Smooth muscle cell (in vitro differentiated cells): ENCODE data around the gene USP13. TPM values are rescaled to one million over a fixed set of nuclear protein-coding genes. Genes with fewer than 3 reads are reported as not detected.

Experiments used
- DNase-seq: peaks from one replicate; lab custom pipeline; 2025; ENCODE audit not compliant: unreplicated experiment; lab: John Stamatoyannopoulos, UW
- H2AFZ ChIP-seq: fragments of 200-600 bp; sonication (generic); 2 replicates; pipeline ENCODE4 v1.6.0; 2016; ENCODE audit warnings: antibody characterized with exemption, low read depth, mild to moderate bottlenecking
- H3F3A ChIP-seq: fragments of 200-600 bp; sonication (generic); 2 replicates; pipeline ENCODE4 v1.6.0; 2017; ENCODE audit warnings: antibody characterized with exemption, low read depth
- H3K27ac ChIP-seq: fragments of 200-600 bp; sonication (generic); 2 replicates; pipeline ENCODE4 v1.5.1; 2016; ENCODE audit warnings: low read depth, mild to moderate bottlenecking
- H3K27me3 ChIP-seq: fragments of 200-600 bp; sonication (generic); 2 replicates; pipeline ENCODE4 v1.6.1; 2016; ENCODE audit warnings: low read depth, mild to moderate bottlenecking
- H3K36me3 ChIP-seq: fragments of 200-600 bp; sonication (generic); 2 replicates; pipeline ENCODE4 v1.5.1; 2016; ENCODE audit warnings: low read depth
- H3K4me1 ChIP-seq: fragments of 200-600 bp; sonication (generic); 2 replicates; pipeline ENCODE4 v1.5.1; 2016; ENCODE audit warnings: low read depth
- H3K4me2 ChIP-seq: fragments of 200-600 bp; sonication (generic); 2 replicates; pipeline ENCODE4 v1.6.0; 2016; ENCODE audit warnings: mild to moderate bottlenecking
- H3K4me3 ChIP-seq: fragments of 200-600 bp; sonication (generic); 2 replicates; pipeline ENCODE4 v1.5.1; 2016; ENCODE audit warnings: mild to moderate bottlenecking
- H3K79me2 ChIP-seq: fragments of 200-600 bp; sonication (generic); 2 replicates; pipeline ENCODE4 v1.6.0; 2016; ENCODE audit warnings: low read depth, mild to moderate bottlenecking
- H3K9ac ChIP-seq: fragments of 200-600 bp; sonication (generic); 2 replicates; pipeline ENCODE4 v1.6.0; 2016; ENCODE audit warnings: low read depth
- H3K9me3 ChIP-seq: fragments of 200-600 bp; sonication (generic); replicated peaks from 2 replicates; pipeline ENCODE4 v1.5.1; 2016; ENCODE audit warnings: low read depth
- H4K20me1 ChIP-seq: fragments of 200-600 bp; sonication (generic); 2 replicates; pipeline ENCODE4 v1.6.0; 2016; ENCODE audit warnings: low read depth
- WGBS: methylation state at CpG from one replicate; pipeline ENCODE4 v1.1.7; 2016; ENCODE audit warnings: low lambda C conversion rate; 5-methylcytosine and 5-hydroxymethylcytosine counted together
- polyA plus RNA-seq: library from polyadenylated mRNA; unstranded; fragments of >200 nt; fragmentation: Nextera tagmentation; extraction: Ambion mirVana; gene quantifications from 2 replicates; pipeline ENCODE4 v1.2.1, GENCODE V29; 2016
- total RNA-seq: library from RNA; depleted of rRNA; stranded (reverse); fragments of >200 nt; gene quantifications from 2 replicates; pipeline ENCODE4 v1.2.3, GENCODE V29; 2014
- TF ChIP-seq, protein P1 (sequence below): fragments of 200-600 bp; sonication (generic); IDR thresholded peaks from 2 replicates; pipeline ENCODE4 v1.5.1; 2017; ENCODE audit warnings: borderline replicate concordance, mild to moderate bottlenecking, antibody characterized with exemption; ENCODE audit not compliant: insufficient read depth, poor library complexity, severe bottlenecking

USP13 gene
- total and polyA plus RNA-seq, 2 experiments from 2014 or later: 2.0 to 3.2 TPM

GRCh38 chr3:179729981-179730380 lies 77.1 kb downstream of the USP13 start:
- Histone ChIP-seq H3K4me1 (no peaks in the 10 kb centered on the region), H3K9ac (no peak overlapping the region), H3K4me3 (no peak overlapping the region), H3K4me2 (no peak overlapping the region), H2AFZ (no peak overlapping the region), H4K20me1 (no peaks in the 10 kb centered on the region), H3K79me2 (no peaks in the 10 kb centered on the region), H3K9me3 (no peaks in the 10 kb centered on the region), H3K36me3 (no peaks in the 10 kb centered on the region), H3K27me3 (no peaks in the 10 kb centered on the region), H3F3A (no peaks in the 10 kb centered on the region), H3K27ac (no peak overlapping the region)
- no peak for DNase-seq
- WGBS: 93% methylated on average over 2 of the region's 2 CpGs
- TF ChIP-seq, protein P1, sequence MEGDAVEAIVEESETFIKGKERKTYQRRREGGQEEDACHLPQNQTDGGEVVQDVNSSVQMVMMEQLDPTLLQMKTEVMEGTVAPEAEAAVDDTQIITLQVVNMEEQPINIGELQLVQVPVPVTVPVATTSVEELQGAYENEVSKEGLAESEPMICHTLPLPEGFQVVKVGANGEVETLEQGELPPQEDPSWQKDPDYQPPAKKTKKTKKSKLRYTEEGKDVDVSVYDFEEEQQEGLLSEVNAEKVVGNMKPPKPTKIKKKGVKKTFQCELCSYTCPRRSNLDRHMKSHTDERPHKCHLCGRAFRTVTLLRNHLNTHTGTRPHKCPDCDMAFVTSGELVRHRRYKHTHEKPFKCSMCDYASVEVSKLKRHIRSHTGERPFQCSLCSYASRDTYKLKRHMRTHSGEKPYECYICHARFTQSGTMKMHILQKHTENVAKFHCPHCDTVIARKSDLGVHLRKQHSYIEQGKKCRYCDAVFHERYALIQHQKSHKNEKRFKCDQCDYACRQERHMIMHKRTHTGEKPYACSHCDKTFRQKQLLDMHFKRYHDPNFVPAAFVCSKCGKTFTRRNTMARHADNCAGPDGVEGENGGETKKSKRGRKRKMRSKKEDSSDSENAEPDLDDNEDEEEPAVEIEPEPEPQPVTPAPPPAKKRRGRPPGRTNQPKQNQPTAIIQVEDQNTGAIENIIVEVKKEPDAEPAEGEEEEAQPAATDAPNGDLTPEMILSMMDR: no peak

- no peaks in the 10 kb centered on the region for H3K36me3 ChIP-seq
These were observed 77.7 kb downstream of the USP13 start for GRCh38 chr3:179730506-179730905.

GRCh38 chr3:179731544-179731943 lies 78.7 kb downstream of the USP13 start:
- Histone ChIP-seq H3K27me3 (no peaks in the 10 kb centered on the region), H3K4me2 (no peak overlapping the region), H4K20me1 (no peaks in the 10 kb centered on the region), H3K4me1 (no peaks in the 10 kb centered on the region), H3K79me2 (no peaks in the 10 kb centered on the region), H3K9me3 (no peaks in the 10 kb centered on the region), H3K27ac (no peak overlapping the region), H3K9ac (no peak overlapping the region), H3K36me3 (no peaks in the 10 kb centered on the region), H3F3A (no peaks in the 10 kb centered on the region), H2AFZ (no peak overlapping the region), H3K4me3 (no peak overlapping the region)
- TF ChIP-seq, protein P1: no peak
- no peak for DNase-seq
- WGBS: 98% methylated on average over 9 of the region's 9 CpGs

More at GRCh38 chr3:179730506-179730905, 77.7 kb downstream of the USP13 start:
- no peaks in the 10 kb centered on the region for H3K27me3 ChIP-seq
- no peak overlapping the region for H3K9ac ChIP-seq
- H3K9me3 ChIP-seq: no peaks in the 10 kb centered on the region
- WGBS: 95% methylated on average over 3 of the region's 3 CpGs
- H3K4me1 ChIP-seq: no peaks in the 10 kb centered on the region
- no peak overlapping the region for H3K27ac ChIP-seq
- no peak overlapping the region for H3K4me3 ChIP-seq
- no peak overlapping the region for H2AFZ ChIP-seq
- H3K4me2 ChIP-seq: no peak overlapping the region
- TF ChIP-seq, protein P1: no peak
- no peaks in the 10 kb centered on the region for H3K79me2 ChIP-seq
- H4K20me1 ChIP-seq: no peaks in the 10 kb centered on the region
- no peaks in the 10 kb centered on the region for H3F3A ChIP-seq
- DNase-seq: no peak

DNA sequence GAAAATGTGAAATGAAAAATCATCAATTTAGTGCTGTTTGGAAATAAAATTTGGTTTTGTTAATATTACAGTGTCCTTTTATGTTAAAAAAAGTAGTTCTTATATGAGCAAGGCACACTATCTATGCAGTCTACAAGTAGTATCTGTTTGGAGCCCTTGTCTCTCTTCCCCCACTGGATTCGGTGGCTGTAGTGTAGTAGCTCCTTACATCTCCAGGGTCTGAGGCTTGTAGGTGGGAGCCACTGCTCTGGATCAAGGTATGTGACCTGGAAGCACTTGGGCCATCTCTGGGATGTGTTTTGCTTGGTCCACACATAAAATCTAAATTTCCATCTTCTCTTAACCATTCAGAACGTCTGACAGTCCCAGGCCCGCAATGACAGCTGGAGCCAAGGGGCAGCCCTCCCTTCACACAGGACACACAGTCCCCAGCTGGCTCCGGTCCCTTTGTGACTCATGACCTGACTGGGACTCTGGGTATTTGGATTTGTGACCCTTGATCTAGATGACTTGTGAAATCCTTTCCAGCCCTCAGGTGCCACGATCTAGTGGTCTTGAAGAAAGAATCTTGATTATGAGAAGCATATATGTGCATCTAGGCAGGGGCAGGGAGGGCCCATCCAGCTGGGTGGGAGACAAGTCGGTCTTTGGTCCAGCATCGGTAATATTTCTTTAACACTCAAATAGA lies 80.0 kb downstream of the USP13 start:
- H3F3A ChIP-seq: no peaks in the 10 kb centered on the region
- H3K27ac ChIP-seq: no peak overlapping the region
- no peaks in the 10 kb centered on the region for H3K4me1 ChIP-seq
- H3K36me3 ChIP-seq: no peaks in the 10 kb centered on the region
- no peaks in the 10 kb centered on the region for H3K27me3 ChIP-seq
- H3K4me3 ChIP-seq: no peak overlapping the region
- H4K20me1 ChIP-seq: no peaks in the 10 kb centered on the region
- H3K79me2 ChIP-seq: no peaks in the 10 kb centered on the region
- H3K9ac ChIP-seq: no peak overlapping the region
- no peaks in the 10 kb centered on the region for H3K9me3 ChIP-seq
- no peak for DNase-seq
- H3K4me2 ChIP-seq: no peak overlapping the region
- no peak overlapping the region for H2AFZ ChIP-seq
- TF ChIP-seq, protein P1: no peak
- 93% methylated on average over 7 of the region's 7 CpGs for WGBS
